ENCODE results near the gene SASH1. TPM values are rescaled to one million over a fixed set of nuclear protein-coding genes. Genes with fewer than 3 reads are reported as not detected.

The SASH1 gene
- total RNA-seq, 1 experiment from 2014 or later: 33.2 TPM

GRCh38 chr6:148497257-148497656 is 154.6 kb downstream of the SASH1 start:
- Histone ChIP-seq H3K27me3 (ENCODE audit: insufficient read depth, low read length) (no peaks in the 10 kb centered on the region), H2BK5ac (ENCODE audit: insufficient read length, low read length) (no peak overlapping the region), H3K4ac (ENCODE audit: low read depth, low read length) (no peak overlapping the region), H2BK12ac (ENCODE audit: insufficient read length, low read depth, low read length) (no peak overlapping the region), H2BK20ac (ENCODE audit: low read depth, low read length, poor library complexity, severe bottlenecking) (no peak overlapping the region), H3K18ac (ENCODE audit: insufficient read length, low read depth, low read length) (no peak overlapping the region), H3K4me2 (ENCODE audit: insufficient read depth, insufficient read length, low read length) (no peak overlapping the region), H3K79me2 (ENCODE audit: insufficient read depth, low read length) (no peaks in the 10 kb centered on the region), H3K27ac (ENCODE audit: insufficient read length, low read depth, low read length) (no peak overlapping the region), H3K79me1 (ENCODE audit: insufficient read depth, low read depth, low read length, poor library complexity, severe bottlenecking) (no peaks in the 10 kb centered on the region), H3K23me2 (ENCODE audit: insufficient read length, low read depth, low read length, poor library complexity, severe bottlenecking) (no peaks in the 10 kb centered on the region), H3K14ac (ENCODE audit: insufficient read depth, low read length) (no peak overlapping the region), H4K8ac (replicated peaks; ENCODE audit: insufficient read length, low read depth, low read length) (no peak overlapping the region), H2AK5ac (ENCODE audit: insufficient read length, low read length) (no peak overlapping the region), H3K9me3 (ENCODE audit: control insufficient read depth, low read depth, low read length) (no peaks in the 10 kb centered on the region), H2BK15ac (ENCODE audit: low read depth, low read length) (no peak overlapping the region), H3K9ac (ENCODE audit: extremely low read depth, insufficient read length, low read length) (no peak overlapping the region), H4K20me1 (ENCODE audit: control insufficient read depth, insufficient read depth, insufficient read length) (no peaks in the 10 kb centered on the region), H2AFZ (ENCODE audit: low read length) (no peak overlapping the region), H3K23ac (ENCODE audit: insufficient read length, low read depth, low read length) (no peak overlapping the region), H3K4me1 (ENCODE audit: insufficient read depth, low read length) (no peaks in the 10 kb centered on the region), H3K56ac (ENCODE audit: insufficient read length, low read depth, low read length) (no peak overlapping the region), H2BK120ac (ENCODE audit: low read depth, low read length, poor library complexity, severe bottlenecking) (no peak overlapping the region), H4K91ac (ENCODE audit: insufficient read length, low read depth, low read length) (no peak overlapping the region), H3T11ph (ENCODE audit: low read length) (no peak overlapping the region), H4K5ac (ENCODE audit: insufficient read length, low read depth, low read length) (no peak overlapping the region)
- TF ChIP-seq, protein P1, sequence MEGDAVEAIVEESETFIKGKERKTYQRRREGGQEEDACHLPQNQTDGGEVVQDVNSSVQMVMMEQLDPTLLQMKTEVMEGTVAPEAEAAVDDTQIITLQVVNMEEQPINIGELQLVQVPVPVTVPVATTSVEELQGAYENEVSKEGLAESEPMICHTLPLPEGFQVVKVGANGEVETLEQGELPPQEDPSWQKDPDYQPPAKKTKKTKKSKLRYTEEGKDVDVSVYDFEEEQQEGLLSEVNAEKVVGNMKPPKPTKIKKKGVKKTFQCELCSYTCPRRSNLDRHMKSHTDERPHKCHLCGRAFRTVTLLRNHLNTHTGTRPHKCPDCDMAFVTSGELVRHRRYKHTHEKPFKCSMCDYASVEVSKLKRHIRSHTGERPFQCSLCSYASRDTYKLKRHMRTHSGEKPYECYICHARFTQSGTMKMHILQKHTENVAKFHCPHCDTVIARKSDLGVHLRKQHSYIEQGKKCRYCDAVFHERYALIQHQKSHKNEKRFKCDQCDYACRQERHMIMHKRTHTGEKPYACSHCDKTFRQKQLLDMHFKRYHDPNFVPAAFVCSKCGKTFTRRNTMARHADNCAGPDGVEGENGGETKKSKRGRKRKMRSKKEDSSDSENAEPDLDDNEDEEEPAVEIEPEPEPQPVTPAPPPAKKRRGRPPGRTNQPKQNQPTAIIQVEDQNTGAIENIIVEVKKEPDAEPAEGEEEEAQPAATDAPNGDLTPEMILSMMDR (conservative IDR thresholded peaks at IDR 0.05): no peak
- Mint-ChIP-seq H3K27me3 (ENCODE audit: low read depth) (no peaks in the 10 kb centered on the region), H3K4me3 (no peak overlapping the region), H3K27ac (no peak overlapping the region), H3K9me3 (no peaks in the 10 kb centered on the region), H3K36me3 (ENCODE audit: insufficient read depth in 1 of 3, low read depth in 3 of 3) (peaks cover 0 to 4% (median 2%) of the 10 kb centered on the region in 3 experiments; a peak in 4 of 7 replicates), H3K4me1 (no peaks in the 10 kb centered on the region; a peak in 1 of 4 replicates)
- no peak for DNase-seq
- WGBS (ENCODE audit: extremely low coverage, insufficient read length, low lambda C conversion rate): no CpG with 5 or more reads among the region's 2 CpGs
